LNCAP (cell line): ENCODE results near the gene PPA2.

Experiments used
- TF ChIP-seq, protein P1 (sequence below): fragments of 450-650 bp; IDR thresholded peaks from 2 replicates; pipeline ENCODE4 v1.5.1; 2017; ENCODE audit warnings: mild to moderate bottlenecking

PPA2 gene

DNA sequence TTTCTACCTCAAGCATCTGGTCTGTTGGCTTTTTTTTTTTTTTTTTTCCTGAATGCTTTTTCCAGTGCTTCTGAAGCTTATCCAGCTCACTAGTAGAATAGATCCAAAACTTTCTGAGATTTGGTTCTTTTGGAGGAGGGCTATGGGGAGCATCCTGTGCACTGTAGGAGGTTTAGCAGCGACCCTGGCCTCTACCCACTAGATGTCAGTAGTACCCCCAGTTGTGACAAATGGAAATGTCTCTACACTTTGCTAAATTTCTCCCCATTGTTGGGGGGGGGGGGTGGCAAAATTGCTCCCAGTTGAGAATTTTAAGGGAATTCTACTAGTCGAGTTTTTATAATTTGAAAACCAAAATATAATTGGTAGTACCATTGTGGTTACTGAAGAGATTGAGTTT is 23.0 kb upstream of the PPA2 start:
- TF ChIP-seq, protein P1, sequence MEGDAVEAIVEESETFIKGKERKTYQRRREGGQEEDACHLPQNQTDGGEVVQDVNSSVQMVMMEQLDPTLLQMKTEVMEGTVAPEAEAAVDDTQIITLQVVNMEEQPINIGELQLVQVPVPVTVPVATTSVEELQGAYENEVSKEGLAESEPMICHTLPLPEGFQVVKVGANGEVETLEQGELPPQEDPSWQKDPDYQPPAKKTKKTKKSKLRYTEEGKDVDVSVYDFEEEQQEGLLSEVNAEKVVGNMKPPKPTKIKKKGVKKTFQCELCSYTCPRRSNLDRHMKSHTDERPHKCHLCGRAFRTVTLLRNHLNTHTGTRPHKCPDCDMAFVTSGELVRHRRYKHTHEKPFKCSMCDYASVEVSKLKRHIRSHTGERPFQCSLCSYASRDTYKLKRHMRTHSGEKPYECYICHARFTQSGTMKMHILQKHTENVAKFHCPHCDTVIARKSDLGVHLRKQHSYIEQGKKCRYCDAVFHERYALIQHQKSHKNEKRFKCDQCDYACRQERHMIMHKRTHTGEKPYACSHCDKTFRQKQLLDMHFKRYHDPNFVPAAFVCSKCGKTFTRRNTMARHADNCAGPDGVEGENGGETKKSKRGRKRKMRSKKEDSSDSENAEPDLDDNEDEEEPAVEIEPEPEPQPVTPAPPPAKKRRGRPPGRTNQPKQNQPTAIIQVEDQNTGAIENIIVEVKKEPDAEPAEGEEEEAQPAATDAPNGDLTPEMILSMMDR: peak; percentile 43; the same call in 1 of the 2 replicates

DNA sequence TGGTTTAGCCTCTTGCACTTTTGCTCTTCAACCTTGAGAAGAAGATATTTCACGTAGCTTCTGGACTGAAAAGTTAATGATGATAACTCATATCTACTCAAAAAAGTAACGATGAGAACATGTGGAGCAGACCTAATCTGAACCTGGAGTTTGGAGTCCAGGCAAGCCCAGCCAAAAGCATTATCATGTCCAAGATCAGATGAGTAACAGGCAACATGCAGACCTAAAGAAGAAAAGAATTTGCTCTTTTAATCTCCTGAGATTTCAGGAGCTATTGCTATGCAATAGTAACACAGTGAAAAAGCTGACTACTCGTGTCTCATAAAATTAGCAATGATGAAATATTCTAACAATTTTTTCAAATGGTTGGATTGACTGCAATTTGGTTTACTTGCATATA is 21.8 kb upstream of the PPA2 start:
- TF ChIP-seq, protein P1: no peak

DNA sequence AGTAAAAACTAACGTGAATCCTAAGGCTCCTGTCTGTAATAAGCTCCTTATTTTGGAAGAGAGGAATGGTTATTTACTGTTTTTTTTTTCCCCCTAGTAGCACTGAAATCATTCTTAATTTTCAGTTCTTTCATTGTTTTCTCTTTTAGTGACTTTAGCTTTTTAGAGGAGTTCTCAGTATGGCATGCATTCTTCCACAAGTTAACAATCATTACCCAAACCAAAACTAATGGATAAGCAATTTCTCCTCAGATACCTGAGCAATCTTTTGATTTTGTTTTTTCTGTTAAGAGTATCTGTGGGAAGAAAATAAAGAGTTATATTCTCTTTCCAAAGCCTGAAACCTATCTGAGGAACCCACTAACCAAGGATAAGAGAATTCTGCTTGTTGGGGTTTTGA is 16.7 kb upstream of the PPA2 start:
- TF ChIP-seq, protein P1: no peak

DNA sequence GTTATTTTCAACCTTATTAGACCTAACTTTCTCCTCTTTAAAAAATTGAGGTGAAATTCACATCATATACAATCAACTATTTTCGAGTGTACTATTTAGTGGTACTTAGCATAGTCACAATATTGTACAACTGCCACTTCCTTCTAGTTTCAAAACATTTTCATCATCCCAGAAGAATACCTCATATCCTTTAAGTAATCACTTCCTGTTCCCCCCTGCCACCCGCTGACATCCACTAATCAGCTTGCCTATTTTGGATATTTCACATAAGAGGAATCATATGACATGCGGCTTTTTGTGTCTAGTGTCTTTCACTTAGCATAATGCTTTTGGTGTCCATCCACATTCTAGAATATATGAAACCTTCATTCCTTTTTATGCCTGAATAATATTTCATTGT is 10.0 kb upstream of the PPA2 start:
- TF ChIP-seq, protein P1: no peak

DNA sequence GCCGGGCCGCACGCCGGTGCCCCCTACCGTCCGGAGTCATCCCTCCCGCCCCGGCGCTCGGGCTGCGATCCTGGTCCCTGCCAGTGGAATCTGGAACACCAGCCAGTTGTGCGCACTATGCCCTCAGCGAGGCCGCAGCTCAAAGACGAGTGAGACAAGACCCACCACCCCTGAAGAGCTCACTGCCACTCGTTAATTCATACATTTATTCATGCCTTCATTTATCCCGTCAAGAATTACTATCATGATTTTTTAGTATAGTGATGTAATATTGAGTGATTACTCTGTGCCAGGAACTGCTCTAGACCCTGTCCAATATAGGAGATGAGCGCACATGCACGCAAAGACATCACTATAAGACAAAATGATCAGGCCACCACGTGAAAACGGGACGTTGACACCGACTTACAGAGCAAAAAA is 247 bp upstream of the PPA2 start:
- TF ChIP-seq, protein P1: peak; percentile 78

DNA sequence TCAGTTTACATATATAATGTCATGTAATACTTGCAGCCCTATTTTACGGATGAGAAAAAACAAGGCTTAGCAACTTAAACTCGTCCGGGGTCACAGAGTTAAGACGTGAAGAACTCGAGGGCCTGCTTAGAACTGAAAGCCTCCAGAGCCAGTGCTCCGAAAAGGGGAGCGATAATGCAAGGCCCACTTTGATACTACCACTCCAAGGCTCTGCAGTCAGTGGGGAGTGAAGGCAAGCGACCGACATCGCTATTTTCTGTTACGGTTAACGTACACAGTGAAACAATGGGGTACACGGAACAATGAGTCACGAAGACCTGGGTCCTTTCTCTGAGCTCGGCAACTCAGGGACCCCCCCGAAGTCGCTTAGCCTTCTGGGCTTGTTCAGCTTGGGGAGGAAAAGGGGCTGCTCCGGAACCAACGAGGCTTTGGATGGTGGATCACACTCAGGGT is 965 bp downstream of the PPA2 start:
- TF ChIP-seq, protein P1: no peak

DNA sequence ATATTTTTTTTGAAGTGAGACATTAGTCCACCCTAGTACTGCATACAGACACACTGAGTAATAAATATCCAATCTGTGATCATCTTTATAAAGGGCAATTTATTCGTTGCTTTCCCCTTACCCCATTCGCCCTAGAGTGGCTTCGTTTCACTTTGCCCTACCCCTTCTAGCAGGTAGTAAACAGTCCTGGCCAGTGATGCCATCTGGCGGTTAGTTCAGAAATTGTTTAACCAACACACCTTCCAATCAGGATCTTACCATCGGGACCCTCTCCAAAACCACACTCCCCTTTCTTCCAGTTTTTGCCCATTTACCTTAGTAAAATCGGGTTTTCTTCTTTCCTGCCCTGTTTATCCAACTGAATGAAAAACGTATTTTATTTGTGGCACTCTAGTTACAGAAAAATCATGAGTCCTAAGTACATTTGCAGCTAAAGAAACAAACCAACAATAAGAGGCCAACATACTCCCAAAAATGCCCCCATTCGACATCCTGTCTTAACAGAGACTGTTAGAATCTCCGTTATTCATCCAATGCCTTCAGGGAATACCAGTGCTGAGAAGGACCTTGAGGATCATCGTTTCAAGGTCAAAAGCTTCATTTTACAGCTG is 2.2 kb downstream of the PPA2 start:
- TF ChIP-seq, protein P1: peak; percentile 59

DNA sequence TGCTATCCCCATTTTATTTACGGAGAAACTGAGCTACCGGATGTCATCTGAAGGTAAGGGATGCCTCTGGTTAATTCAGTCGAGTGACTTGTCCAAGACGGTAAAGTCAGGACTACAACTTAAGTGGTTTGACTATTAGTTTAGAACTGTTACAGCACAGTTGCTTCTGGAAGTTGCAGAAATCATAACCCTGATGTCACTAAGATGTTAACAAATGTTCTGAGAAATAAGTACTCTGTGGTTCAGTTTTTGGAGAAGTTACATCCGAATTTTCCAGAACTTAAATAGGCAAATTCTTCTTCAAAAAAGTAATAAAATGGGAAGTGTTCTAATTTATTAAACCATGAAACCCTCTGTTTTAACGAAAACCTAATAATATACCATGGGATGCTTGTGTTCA is 3.1 kb downstream of the PPA2 start:
- TF ChIP-seq, protein P1: no peak
